ENCODE measurements around the gene RGMB.

RGMB gene

GRCh38 chr5:98768160-98768959 is 5.1 kb upstream of the RGMB start:
- DNase-seq (ENCODE audit: low read depth): no peak

- DNase-seq (ENCODE audit: low read depth): no peak
These were observed 4.6 kb upstream of the RGMB start for GRCh38 chr5:98768960-98769209.

GRCh38 chr5:98769210-98769958 is 4.1 kb upstream of the RGMB start:
- no peak for DNase-seq (ENCODE audit: low read depth)

- DNase-seq (ENCODE audit: low read depth): no peak
These were observed 3.6 kb upstream of the RGMB start for GRCh38 chr5:98769959-98770208.

GRCh38 chr5:98770209-98770910 is 3.1 kb upstream of the RGMB start:
- DNase-seq (ENCODE audit: low read depth): no peak

DNA sequence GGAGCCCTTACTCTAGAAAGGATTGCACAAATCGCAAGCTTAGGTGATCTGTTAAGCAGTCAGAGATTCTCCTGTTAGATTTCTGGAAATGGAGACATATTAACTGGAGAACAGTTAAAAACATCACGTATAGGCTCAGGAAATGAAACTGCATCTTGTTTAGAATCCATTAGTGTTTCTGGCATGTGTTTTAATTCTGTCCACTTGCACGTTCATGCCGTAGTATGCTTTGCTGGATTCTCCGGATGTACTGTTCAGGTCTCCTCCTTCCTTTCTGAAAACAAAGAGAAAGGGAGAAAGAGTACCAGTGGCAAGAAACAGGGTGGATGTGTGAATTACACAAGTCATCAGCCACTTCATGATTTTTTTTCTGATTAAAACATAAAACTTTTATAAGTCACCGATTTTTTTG is 2.5 kb upstream of the RGMB start:
- no peak for DNase-seq (ENCODE audit: low read depth)

- DNase-seq (ENCODE audit: low read depth): peak; percentile 50
These were observed 1.9 kb upstream of the RGMB start for GRCh38 chr5:98771382-98772109.

DNA sequence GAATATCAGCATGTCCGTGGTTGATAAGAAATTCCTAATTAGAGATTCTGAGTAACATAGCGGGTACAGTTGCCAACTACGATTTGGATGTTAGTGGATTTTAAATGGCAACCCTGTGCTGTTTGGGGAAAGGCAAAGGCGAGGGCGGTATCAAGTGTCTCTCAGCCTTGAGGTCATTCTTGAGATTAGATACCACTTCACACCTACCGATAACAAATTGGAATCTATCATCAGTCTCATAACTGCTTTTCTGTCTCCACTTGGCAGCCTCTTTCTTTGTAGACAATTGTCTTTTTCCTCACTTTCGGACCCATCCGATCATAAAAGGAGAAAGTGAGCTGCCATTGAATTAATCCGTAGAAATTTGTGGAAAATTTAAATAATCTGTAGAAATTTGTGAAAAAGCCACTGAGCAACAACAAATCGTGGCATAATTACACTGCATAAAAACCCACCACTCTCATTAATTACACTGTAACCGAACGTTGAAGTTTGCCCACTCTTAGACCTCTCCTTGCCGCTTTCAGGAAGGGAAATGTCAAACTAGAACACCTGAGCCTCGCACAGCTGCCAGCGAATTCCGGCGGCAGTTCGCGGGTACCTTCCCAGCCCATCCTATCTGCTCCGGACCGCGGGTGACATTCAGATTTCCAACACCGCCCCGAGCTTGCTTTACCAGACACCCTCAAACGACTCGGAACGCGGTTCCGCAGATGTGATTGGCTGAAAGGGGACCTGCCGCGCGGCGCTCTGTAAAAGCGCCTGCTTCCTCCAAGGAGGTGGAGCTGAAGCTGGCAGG is 849 bp upstream of the RGMB start:
- no peak for DNase-seq (ENCODE audit: low read depth)

DNA sequence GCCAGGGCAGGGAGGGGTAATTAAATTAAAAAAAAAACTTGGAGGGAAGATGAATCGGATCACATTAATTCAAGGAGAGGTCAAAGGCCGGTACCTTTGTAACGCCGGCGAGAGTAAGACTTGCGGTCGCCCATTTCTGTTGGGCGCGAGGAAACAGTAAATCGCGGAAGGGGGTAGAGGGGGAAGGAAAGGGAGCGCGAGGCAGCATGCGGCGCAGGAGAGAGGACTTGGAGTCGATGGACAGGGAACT is 324 bp upstream of the RGMB start:
- no peak for DNase-seq (ENCODE audit: low read depth)

DNA sequence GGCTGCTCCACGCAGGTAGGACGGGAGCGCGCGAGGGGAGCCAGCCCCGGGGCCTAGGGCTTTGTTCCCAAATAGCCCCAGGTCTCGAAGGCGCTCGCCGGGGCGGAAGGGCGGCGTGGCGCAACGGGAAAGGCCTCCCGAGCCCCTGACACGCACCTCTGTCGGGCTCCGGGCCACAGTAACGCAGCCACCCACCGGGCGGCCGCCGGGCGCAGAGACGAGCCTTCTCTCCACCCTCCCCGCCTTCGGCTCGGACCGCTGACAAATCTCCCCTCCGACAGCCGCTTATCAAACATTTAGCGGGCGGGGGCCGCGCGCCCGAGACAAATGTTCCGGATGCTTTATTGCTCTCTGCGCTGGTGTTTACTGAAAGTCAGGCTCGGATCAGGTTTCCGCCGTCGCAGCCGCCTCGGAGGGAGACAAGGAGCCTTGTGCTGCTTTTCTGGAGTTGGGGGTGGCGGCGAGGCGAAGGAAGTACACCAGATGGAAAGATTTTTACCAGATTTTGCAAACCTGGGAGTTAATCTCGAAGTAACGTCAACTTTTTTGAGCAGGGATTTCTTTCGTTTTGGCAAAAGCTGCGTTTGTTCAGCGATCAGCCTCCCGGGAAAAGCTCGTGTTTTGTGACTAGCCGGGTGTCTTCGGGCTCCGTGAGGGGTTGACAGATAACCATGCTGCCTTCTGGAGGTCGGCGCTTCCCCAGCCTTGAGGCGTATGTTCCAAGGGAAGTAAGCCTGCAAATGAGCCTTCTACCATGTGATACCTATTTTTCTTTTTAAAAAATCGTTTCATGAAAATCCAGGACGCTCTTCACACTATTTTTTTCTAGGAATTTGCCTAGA is 950 bp downstream of the RGMB start:
- DNase-seq (ENCODE audit: low read depth): peak; percentile 40

DNA sequence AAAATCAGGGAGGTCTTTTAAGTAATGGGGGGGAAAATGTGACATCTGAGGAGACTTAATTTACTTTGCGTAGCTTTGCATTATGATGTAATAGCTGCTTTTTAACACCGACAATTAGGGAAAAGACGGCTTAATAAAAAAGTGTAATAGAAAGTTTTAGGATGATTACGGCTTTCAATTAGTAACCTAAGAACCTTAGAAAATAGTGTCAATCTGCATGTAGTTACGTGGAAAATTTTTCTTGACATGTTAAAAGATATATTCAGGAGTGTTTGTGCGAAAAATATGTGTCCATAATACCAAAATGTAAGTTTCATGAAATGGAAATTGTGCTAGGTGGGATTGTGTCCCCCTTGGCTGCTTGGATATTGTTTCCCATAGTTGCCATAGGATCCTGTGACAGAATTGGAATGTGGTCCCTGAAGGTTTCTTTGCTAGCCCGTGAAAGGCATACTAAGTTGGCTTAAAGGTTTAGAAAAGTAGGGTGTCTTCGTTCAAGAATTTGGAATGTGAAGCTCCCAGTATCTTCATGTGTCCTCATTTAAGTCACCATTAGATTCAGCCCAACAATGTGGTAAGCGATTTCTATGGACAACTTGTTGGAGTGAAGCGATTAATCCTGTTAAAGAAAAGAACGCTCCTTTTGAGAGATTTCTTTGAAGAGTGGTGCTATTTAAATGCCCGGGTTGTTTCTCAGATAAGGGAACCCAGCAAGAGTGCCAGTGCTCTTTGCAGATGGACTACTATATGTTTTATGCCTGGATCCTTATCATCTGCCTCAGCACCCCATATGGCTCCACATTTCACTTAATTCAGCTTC is 2.0 kb downstream of the RGMB start:
- no peak for DNase-seq (ENCODE audit: low read depth)

GRCh38 chr5:98776066-98776705 is 2.7 kb downstream of the RGMB start:
- DNase-seq (ENCODE audit: low read depth): no peak

- DNase-seq (ENCODE audit: low read depth): no peak
These were observed 3.8 kb downstream of the RGMB start for GRCh38 chr5:98777295-98777694.

- DNase-seq (ENCODE audit: low read depth): no peak
These were observed 5.9 kb downstream of the RGMB start for GRCh38 chr5:98779264-98779877.

DNA sequence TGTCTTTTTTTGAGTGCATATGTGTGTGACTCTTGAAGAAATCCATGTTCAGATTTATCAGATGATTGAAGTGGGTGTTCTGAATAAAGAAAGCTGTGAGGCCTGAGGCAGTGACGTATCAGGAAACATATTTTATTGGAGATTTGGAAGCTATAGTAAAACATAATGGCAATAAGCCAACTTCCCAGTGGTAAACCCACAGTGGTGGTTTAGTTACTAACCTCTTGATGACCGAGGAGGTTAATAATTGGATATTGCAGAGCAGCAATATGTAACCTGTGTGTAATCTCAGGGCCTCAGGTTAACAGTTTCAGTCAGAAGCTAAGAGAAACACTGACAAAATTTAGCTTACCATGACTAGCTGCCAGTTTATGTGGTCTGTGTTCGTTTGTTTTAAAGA is 6.9 kb downstream of the RGMB start:
- DNase-seq (ENCODE audit: low read depth): no peak

- DNase-seq (ENCODE audit: low read depth): no peak
These were observed 8.1 kb downstream of the RGMB start for GRCh38 chr5:98781520-98781919.

DNA sequence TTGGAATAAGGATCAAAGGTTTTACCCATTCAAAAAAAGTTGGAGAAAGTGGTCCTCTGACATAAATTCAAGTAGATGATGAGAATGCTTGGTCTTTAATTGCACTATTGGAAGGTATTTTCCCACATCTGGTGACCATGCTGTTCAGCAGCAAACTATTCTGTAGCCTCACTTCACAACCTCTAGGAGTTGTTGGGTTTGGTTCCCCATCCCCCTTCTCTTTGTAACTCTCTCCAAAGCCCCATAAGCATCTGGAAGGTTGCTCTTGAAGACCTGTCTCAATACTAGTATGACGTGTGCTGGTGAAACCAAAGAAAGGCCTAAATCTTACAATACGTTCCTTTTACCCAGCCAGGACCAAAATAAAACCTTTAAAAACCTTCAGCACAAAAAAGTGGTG is 8.5 kb downstream of the RGMB start:
- DNase-seq (ENCODE audit: low read depth): no peak

DNA sequence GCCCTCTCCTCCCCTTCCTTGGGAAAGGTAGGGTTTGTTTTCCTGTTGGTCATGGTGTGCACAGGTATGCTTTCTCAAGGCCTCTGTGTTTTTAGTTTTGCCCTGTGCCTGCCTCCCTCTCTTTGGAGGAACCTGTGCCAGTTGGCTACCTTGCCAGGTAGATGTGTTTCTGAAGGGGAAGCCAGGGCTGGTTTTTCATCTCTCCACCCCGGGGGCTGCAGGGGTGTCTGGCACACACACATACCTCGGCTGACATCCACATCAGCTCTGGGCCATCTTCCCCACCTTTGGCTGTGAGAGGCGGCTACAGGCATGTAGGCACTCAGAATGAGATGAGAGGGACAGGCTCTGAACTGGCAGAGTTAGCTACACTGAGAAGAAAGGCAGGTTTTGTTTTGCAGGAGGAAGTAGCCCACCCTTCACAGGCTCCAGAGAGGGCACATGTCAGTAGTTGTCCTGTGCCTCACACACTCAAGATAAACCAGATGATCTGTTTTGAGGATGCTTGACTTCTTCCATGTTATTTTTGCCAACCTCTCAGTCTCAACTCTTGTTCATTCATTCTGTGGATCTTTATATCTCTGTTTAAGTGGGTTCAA is 9.7 kb downstream of the RGMB start:
- DNase-seq (ENCODE audit: low read depth): no peak

DNA sequence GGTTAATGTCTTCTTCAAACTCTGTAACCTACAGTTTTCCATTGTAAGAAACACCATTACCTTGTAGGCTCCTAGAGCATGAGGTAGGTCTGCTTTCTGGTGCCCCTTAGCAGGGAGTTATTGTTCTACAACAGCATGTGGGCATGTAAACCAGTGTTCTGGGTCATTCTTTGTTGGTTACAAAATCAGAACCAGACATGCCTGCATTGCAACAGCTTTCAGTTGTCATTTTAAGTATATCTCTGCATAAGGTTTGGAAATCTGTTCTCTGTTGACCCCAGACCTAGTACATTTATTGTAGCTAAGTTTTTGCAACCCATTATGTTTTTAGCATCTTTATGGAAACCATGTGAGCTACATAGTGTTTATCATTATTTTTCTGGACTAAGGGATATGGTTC is 10.9 kb downstream of the RGMB start:
- DNase-seq (ENCODE audit: low read depth): no peak

All from activated T-cell treated with anti-CD3 and anti-CD28 coated beads for 24 hours (primary cell).